Raji (cell line): ENCODE results near the gene PPP1R14B.
A peak's percentile ranks its signal among the peaks of the same experiment; 100 is the strongest.

Experiments used
- POLR2A ChIP-seq: IDR thresholded peaks from 2 replicates; pipeline ENCODE4 v1.6.1; 2011; ENCODE audit warnings: low read depth, low read length, control low read depth; ENCODE audit not compliant: insufficient read depth

PPP1R14B gene

GRCh38 chr11:64255135-64256128 is 8.7 kb upstream of the PPP1R14B start:
- no peak for TF ChIP-seq POLR2A

GRCh38 chr11:64254326-64254725 is 7.6 kb upstream of the PPP1R14B start:
- TF ChIP-seq POLR2A, result no peak

GRCh38 chr11:64253481-64253880 is 6.7 kb upstream of the PPP1R14B start:
- TF ChIP-seq POLR2A, result no peak

- TF ChIP-seq POLR2A, result no peak
These were observed 6.3 kb upstream of the PPP1R14B start for GRCh38 chr11:64253043-64253442.

GRCh38 chr11:64252003-64252872 is 5.5 kb upstream of the PPP1R14B start:
- no peak for TF ChIP-seq POLR2A

GRCh38 chr11:64251753-64252002 is 4.9 kb upstream of the PPP1R14B start:
- no peak for TF ChIP-seq POLR2A

- peak; percentile 31; the same call in 1 of the 2 replicates for TF ChIP-seq POLR2A
These were observed 4.4 kb upstream of the PPP1R14B start, which contains the start of gene PLCB3 for GRCh38 chr11:64251016-64251752. TSS of gene PLCB3 (plus strand) at chr11:64251530. CDS start at chr11:64251650, 120 bp downstream.

GRCh38 chr11:64250415-64251015 is 3.8 kb upstream of the PPP1R14B start:
- TF ChIP-seq POLR2A, result no peak

GRCh38 chr11:64249563-64250414 is 3.0 kb upstream of the PPP1R14B start:
- no peak for TF ChIP-seq POLR2A

- TF ChIP-seq POLR2A, result no peak
These were observed 2.3 kb upstream of the PPP1R14B start for GRCh38 chr11:64249038-64249437.

GRCh38 chr11:64248578-64248977 is 1.8 kb upstream of the PPP1R14B start:
- no peak for TF ChIP-seq POLR2A

DNA sequence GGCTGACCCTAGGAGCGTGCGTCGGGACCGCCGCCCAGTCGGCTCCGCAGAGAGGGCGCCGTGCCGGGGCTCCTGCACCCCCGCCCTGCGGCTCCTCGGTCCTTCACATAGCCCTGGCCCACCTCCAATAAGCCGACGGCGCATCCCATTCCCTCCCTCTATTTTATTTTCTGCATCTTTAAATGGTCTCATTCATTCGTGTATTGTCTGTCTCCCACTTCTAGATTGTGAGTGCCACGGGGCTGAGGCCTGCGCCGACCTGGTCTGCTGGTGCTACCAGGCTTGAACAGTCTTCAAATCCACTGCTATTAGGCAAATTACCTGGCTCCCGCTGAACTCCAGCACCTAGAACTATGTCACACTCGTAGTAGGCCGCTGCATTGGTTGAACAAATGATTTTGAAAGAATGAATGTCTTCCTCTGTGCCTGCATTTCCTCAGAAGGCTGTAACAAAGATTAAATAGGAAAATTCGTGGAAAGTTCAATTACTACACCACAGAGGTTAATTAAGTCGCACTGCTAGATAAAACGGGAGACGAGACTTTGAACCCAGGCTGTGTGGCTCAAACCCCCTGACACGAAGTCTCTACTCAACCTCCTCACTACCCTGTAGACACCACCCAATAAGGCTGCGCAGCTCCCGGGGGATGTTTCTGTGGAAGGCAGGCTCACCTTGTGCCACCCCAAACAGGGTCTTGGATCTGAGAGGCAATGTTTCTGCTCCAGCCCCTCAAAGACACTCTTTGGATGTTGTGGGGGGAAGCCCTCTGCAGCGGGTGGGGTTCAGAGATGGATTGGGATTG is 1.2 kb upstream of the PPP1R14B start:
- no peak for TF ChIP-seq POLR2A
